Activated CD4-positive, alpha-beta T cell treated with anti-CD3 and anti-CD28 coated beads, Interleukin-2, amount 50 U/mL, for 48 hours (primary cell): ENCODE results near the gene C3orf62.
A peak's percentile ranks its signal among the peaks of the same experiment; 100 is the strongest.

Experiments used
- DNase-seq, 2 experiments: peaks; one replicate each; pipeline ENCODE4 v3.0.0-alpha.2; 2020

The C3orf62 gene

GRCh38 chr3:49276475-49277382 is at the start of gene C3orf62:
C3orf62 (minus strand) TSS chr3:49277232; CDS start chr3:49276872, 360 bp downstream.
- DNase-seq = peak; percentile 89 to 91

GRCh38 chr3:49324768-49325167 is 47.7 kb upstream of the C3orf62 start:
- no peak for DNase-seq

- no peak for DNase-seq
Measured at GRCh38 chr3:49316696-49317457, 39.8 kb upstream of the C3orf62 start.

GRCh38 chr3:49313896-49314688 is 37.1 kb upstream of the C3orf62 start:
- no peak for DNase-seq

- DNase-seq = no peak
Measured at GRCh38 chr3:49311283-49311682, 34.3 kb upstream of the C3orf62 start.

GRCh38 chr3:49310677-49311076 is 33.6 kb upstream of the C3orf62 start:
- DNase-seq = no peak

- no peak for DNase-seq
Measured at GRCh38 chr3:49305608-49306007, 28.6 kb upstream of the C3orf62 start.

GRCh38 chr3:49302613-49303012 is 25.6 kb upstream of the C3orf62 start:
- no peak for DNase-seq

- DNase-seq = no peak
Measured at GRCh38 chr3:49300595-49300994, 23.6 kb upstream of the C3orf62 start.

GRCh38 chr3:49298511-49298910 is 21.5 kb upstream of the C3orf62 start:
- no peak for DNase-seq

- DNase-seq = no peak
Measured at GRCh38 chr3:49296781-49297411, 19.9 kb upstream of the C3orf62 start.

- DNase-seq = peak; percentile 12 to 31
Measured at GRCh38 chr3:49295489-49296058, 18.5 kb upstream of the C3orf62 start.

- no peak for DNase-seq
Measured at GRCh38 chr3:49294343-49294742, 17.3 kb upstream of the C3orf62 start.

GRCh38 chr3:49283997-49284396 is 7.0 kb upstream of the C3orf62 start:
- no peak for DNase-seq

- DNase-seq = no peak
Measured at GRCh38 chr3:49279376-49279775, 2.3 kb upstream of the C3orf62 start.

- no peak for DNase-seq
Measured at GRCh38 chr3:49278548-49278947, 1.5 kb upstream of the C3orf62 start.

- DNase-seq = no peak
Measured at GRCh38 chr3:49277383-49277775, 347 bp upstream of the C3orf62 start.

GRCh38 chr3:49273825-49274532 is 3.1 kb downstream of the C3orf62 start:
- no peak for DNase-seq

GRCh38 chr3:49271047-49271446 is 6.0 kb downstream of the C3orf62 start:
- no peak for DNase-seq

- DNase-seq = no peak
Measured at GRCh38 chr3:49270156-49270500, 6.9 kb downstream of the C3orf62 start.

GRCh38 chr3:49269443-49270155 is 7.4 kb downstream of the C3orf62 start:
- no peak for DNase-seq
